CD8-positive, alpha-beta memory T cell (primary cell): ENCODE results near the gene GRWD1. TPM values are rescaled to one million over a fixed set of nuclear protein-coding genes. Genes with fewer than 3 reads are reported as not detected.
A peak's percentile ranks its signal among the peaks of the same experiment; 100 is the strongest.

ENCODE experiments used
- CTCF ChIA-PET: fragments of 350-600 bp; sonication (Branson Sonifier 250); formaldehyde crosslinking; loops from one replicate; lab custom pipeline; 2021; ENCODE audit warnings: antibody characterized with exemption; lab: Charles Lee
- POLR2A ChIA-PET: fragments of 350-600 bp; sonication (Branson Sonifier 250); formaldehyde crosslinking; loops from one replicate; lab custom pipeline; 2021; ENCODE audit warnings: antibody characterized with exemption; lab: Charles Lee
- DNase-seq, 5 donors: peaks; one replicate each; pipeline versions ENCODE4 v3.0.0 to v3.0.0-alpha.2; 2020 to 2022; ENCODE audit warnings: mixed read lengths in 1 of 5
- H3K27ac ChIP-seq: one replicate; pipeline ENCODE4 v1.7.0; 2013; ENCODE audit warnings: low read depth, mild to moderate bottlenecking, low read length, moderate library complexity
- H3K27me3 ChIP-seq: 2 replicates; pipeline ENCODE4 v1.7.0; 2013; ENCODE audit warnings: low read length, mild to moderate bottlenecking; ENCODE audit not compliant: insufficient read depth, poor library complexity, severe bottlenecking
- H3K36me3 ChIP-seq: 2 replicates; pipeline ENCODE4 v1.7.0; 2013; ENCODE audit warnings: mild to moderate bottlenecking, low read length, moderate library complexity; ENCODE audit not compliant: insufficient read depth
- H3K4me1 ChIP-seq: 2 replicates; pipeline ENCODE4 v1.7.0; 2013; ENCODE audit warnings: mild to moderate bottlenecking, low read length, moderate library complexity; ENCODE audit not compliant: insufficient read depth
- H3K4me3 ChIP-seq: 2 replicates; pipeline ENCODE4 v1.7.0; 2013; ENCODE audit warnings: mild to moderate bottlenecking, low read length
- H3K9me3 ChIP-seq: 2 replicates; pipeline ENCODE4 v1.7.0; 2013; ENCODE audit warnings: mild to moderate bottlenecking, low read length
- H3K27ac Mint-ChIP-seq, 8 donors: one replicate each; pipeline ENCODE4 v1.8.0; 2020 to 2021; ENCODE audit warnings: mixed read lengths in 8 of 8, mild to moderate bottlenecking in 6 of 8, inconsistent platforms in 3 of 8, moderate library complexity in 3 of 8
- H3K27me3 Mint-ChIP-seq, 2 donors: one replicate each; pipeline ENCODE4 v1.8.0; 2020 to 2021; ENCODE audit warnings: mixed read lengths in 2 of 2, mild to moderate bottlenecking in 1 of 2, moderate library complexity in 1 of 2
- H3K36me3 Mint-ChIP-seq, 3 donors: one replicate each; pipeline ENCODE4 v1.8.0; 2020 to 2021; ENCODE audit warnings: mixed read lengths in 3 of 3, inconsistent platforms in 1 of 3, mild to moderate bottlenecking in 1 of 3
- H3K4me1 Mint-ChIP-seq, 3 donors: one replicate each; pipeline ENCODE4 v1.8.0; 2020 to 2021; ENCODE audit warnings: mixed read lengths in 3 of 3, inconsistent platforms in 1 of 3, mild to moderate bottlenecking in 1 of 3
- H3K4me3 Mint-ChIP-seq, 7 donors: one replicate each; pipeline ENCODE4 v1.8.0; 2020 to 2021; ENCODE audit warnings: mixed read lengths in 7 of 7, mild to moderate bottlenecking in 6 of 7, moderate library complexity in 4 of 7, inconsistent platforms in 2 of 7
- H3K9me3 Mint-ChIP-seq, 5 donors: one replicate each; pipeline ENCODE4 v1.8.0; 2020 to 2022; ENCODE audit warnings: mixed read lengths in 5 of 5, mild to moderate bottlenecking in 3 of 5, moderate library complexity in 2 of 5, inconsistent platforms in 1 of 5
- polyA plus RNA-seq: library from polyadenylated mRNA; unstranded; fragments of 300-500 nt; fragmentation: Illumina TruSeq; gene quantifications from one replicate; pipeline ENCODE4 v1.2.3, GENCODE V29; 2021
- total RNA-seq, 2 experiments: library from RNA; stranded (reverse); gene quantifications; one replicate each; pipeline ENCODE4 v1.2.3, GENCODE V29; 2021

The GRWD1 gene
- total and polyA plus RNA-seq, 3 experiments from 2014 or later: 45.6 to 107 (median 105) TPM

- H3K4me3 Mint-ChIP-seq: no peak overlapping the region
- POLR2A ChIA-PET: interaction anchor here (0.6 kb wide), 1 partner anchor 63 kb away, joined by 3 read pairs; no protein-coding TSS in a partner anchor
- H3K4me1 ChIP-seq: no peaks in the 10 kb centered on the region
- H3K36me3 Mint-ChIP-seq: peaks cover 0 to 3% (median 3%) of the 10 kb centered on the region in 3 donors
- H3K27me3 ChIP-seq: no peaks in the 10 kb centered on the region
- H3K4me3 ChIP-seq: no peak overlapping the region
- H3K27ac ChIP-seq: no peak overlapping the region
- H3K27ac Mint-ChIP-seq: no peak overlapping the region
- no peaks in the 10 kb centered on the region for H3K4me1 Mint-ChIP-seq
- no peaks in the 10 kb centered on the region for H3K9me3 Mint-ChIP-seq
- H3K9me3 ChIP-seq: no peaks in the 10 kb centered on the region
- DNase-seq: no peak
- H3K36me3 ChIP-seq: no peaks in the 10 kb centered on the region
- H3K27me3 Mint-ChIP-seq: peaks cover 15 to 32% of the 10 kb centered on the region in 2 donors
- CTCF ChIA-PET: no interaction called here
Observed at GRCh38 chr19:48433337-48433736, 12.4 kb upstream of the GRWD1 start.

- no peaks in the 10 kb centered on the region for H3K4me1 ChIP-seq
- ChIA-PET POLR2A (no interaction called here), CTCF (no interaction called here)
- no peak overlapping the region for H3K27ac Mint-ChIP-seq
- H3K4me3 ChIP-seq: no peak overlapping the region
- H3K4me3 Mint-ChIP-seq: no peak overlapping the region
- H3K36me3 ChIP-seq: no peaks in the 10 kb centered on the region
- H3K27me3 Mint-ChIP-seq: peaks cover 16 to 37% of the 10 kb centered on the region in 2 donors
- no peaks in the 10 kb centered on the region for H3K9me3 Mint-ChIP-seq
- no peak overlapping the region for H3K27ac ChIP-seq
- H3K27me3 ChIP-seq: peaks cover under 1% of the 10 kb centered on the region
- no peak for DNase-seq
- H3K36me3 Mint-ChIP-seq: peaks cover 0 to 2% (median 0%) of the 10 kb centered on the region in 3 donors
- no peaks in the 10 kb centered on the region for H3K9me3 ChIP-seq
- H3K4me1 Mint-ChIP-seq: no peaks in the 10 kb centered on the region
Observed at GRCh38 chr19:48436586-48436985, 9.2 kb upstream of the GRWD1 start.

GRCh38 chr19:48441360-48442050, 4.3 kb upstream of the GRWD1 start:
- no peak for DNase-seq
- H3K9me3 ChIP-seq: no peaks in the 10 kb centered on the region
- no peaks in the 10 kb centered on the region for H3K36me3 ChIP-seq
- peaks cover 0 to 1% (median 0%) of the 10 kb centered on the region in 5 donors for H3K9me3 Mint-ChIP-seq
- peak overlapping the region in 6 of 7 donors; percentile 15 to 68 (median 60) for H3K4me3 Mint-ChIP-seq
- peaks cover 13% of the 10 kb centered on the region for H3K27me3 ChIP-seq
- CTCF ChIA-PET: interaction anchor here (0.6 kb wide), 1 partner anchor 107 kb away, joined by 3 read pairs; no protein-coding TSS in a partner anchor
- peaks cover 18 to 30% (median 24%) of the 10 kb centered on the region in 3 donors for H3K4me1 Mint-ChIP-seq
- peaks cover 21 to 37% of the 10 kb centered on the region in 2 donors for H3K27me3 Mint-ChIP-seq
- no peak overlapping the region for H3K27ac ChIP-seq
- POLR2A ChIA-PET: interaction anchor here (0.7 to 0.8 kb wide), 2 partner anchors 29 to 106 kb away, joined by 3 to 6 read pairs; no protein-coding TSS in a partner anchor
- H3K36me3 Mint-ChIP-seq: peaks cover 0 to 12% (median 0%) of the 10 kb centered on the region in 3 donors
- peaks cover 17% of the 10 kb centered on the region for H3K4me1 ChIP-seq
- peak overlapping the region in 2 of 8 donors; percentile 40 to 47 for H3K27ac Mint-ChIP-seq
- no peak overlapping the region for H3K4me3 ChIP-seq

- Mint-ChIP-seq H3K9me3 (peaks cover 0 to 1% (median 0%) of the 10 kb centered on the region in 5 donors), H3K4me3 (peak overlapping the region in 6 of 7 donors; percentile 15 to 78 (median 60)), H3K27ac (no peak overlapping the region), H3K36me3 (peaks cover 0 to 17% (median under 1%) of the 10 kb centered on the region in 3 donors), H3K4me1 (peaks cover 20 to 35% (median 26%) of the 10 kb centered on the region in 3 donors), H3K27me3 (peaks cover 18 to 28% of the 10 kb centered on the region in 2 donors)
- Histone ChIP-seq H3K27ac (no peak overlapping the region), H3K27me3 (peaks cover 13% of the 10 kb centered on the region), H3K4me1 (peaks cover 19% of the 10 kb centered on the region), H3K36me3 (no peaks in the 10 kb centered on the region), H3K4me3 (no peak overlapping the region), H3K9me3 (no peaks in the 10 kb centered on the region)
- POLR2A ChIA-PET: interaction anchor here (0.8 to 1.3 kb wide), 2 partner anchors 47 to 107 kb away, joined by 4 to 6 read pairs; no protein-coding TSS in a partner anchor
- no peak for DNase-seq
- CTCF ChIA-PET: no interaction called here
Observed at GRCh38 chr19:48442116-48443035, 3.4 kb upstream of the GRWD1 start.

- ChIA-PET POLR2A (interaction anchor here (1.3 kb wide), 1 partner anchor 48 kb away, joined by 4 read pairs; no protein-coding TSS in a partner anchor), CTCF (no interaction called here)
- Mint-ChIP-seq H3K27me3 (peaks cover 18 to 20% of the 10 kb centered on the region in 2 donors), H3K27ac (no peak overlapping the region), H3K4me3 (no peak overlapping the region), H3K36me3 (peaks cover 1 to 26% (median 7%) of the 10 kb centered on the region in 3 donors), H3K4me1 (peaks cover 22 to 41% (median 34%) of the 10 kb centered on the region in 3 donors), H3K9me3 (peaks cover 0 to 1% (median 0%) of the 10 kb centered on the region in 5 donors)
- DNase-seq: peak in 1 of 5 donors; percentile 12
- Histone ChIP-seq H3K4me3 (no peak overlapping the region), H3K36me3 (peaks cover 7% of the 10 kb centered on the region), H3K27ac (no peak overlapping the region), H3K9me3 (no peaks in the 10 kb centered on the region), H3K4me1 (peaks cover 19% of the 10 kb centered on the region), H3K27me3 (peaks cover 13% of the 10 kb centered on the region)
Observed at GRCh38 chr19:48443256-48443655, 2.5 kb upstream of the GRWD1 start.

GRCh38 chr19:48443731-48444128, 2.1 kb upstream of the GRWD1 start:
- peaks cover 6 to 30% (median 9%) of the 10 kb centered on the region in 3 donors for H3K36me3 Mint-ChIP-seq
- CTCF ChIA-PET: no interaction called here
- H3K4me3 Mint-ChIP-seq: peak overlapping the region in 1 of 7 donors; percentile 98
- peaks cover 0 to 1% (median 0%) of the 10 kb centered on the region in 5 donors for H3K9me3 Mint-ChIP-seq
- no peak for DNase-seq
- Histone ChIP-seq H3K4me1 (peaks cover 19% of the 10 kb centered on the region), H3K27ac (no peak overlapping the region), H3K36me3 (peaks cover 12% of the 10 kb centered on the region), H3K9me3 (no peaks in the 10 kb centered on the region), H3K27me3 (peaks cover 13% of the 10 kb centered on the region), H3K4me3 (no peak overlapping the region)
- peaks cover 18 to 20% of the 10 kb centered on the region in 2 donors for H3K27me3 Mint-ChIP-seq
- no peak overlapping the region for H3K27ac Mint-ChIP-seq
- POLR2A ChIA-PET: interaction anchor here (1.3 kb wide), 1 partner anchor 48 kb away, joined by 4 read pairs; no protein-coding TSS in a partner anchor
- peaks cover 26 to 46% (median 39%) of the 10 kb centered on the region in 3 donors for H3K4me1 Mint-ChIP-seq

GRCh38 chr19:48444129-48444935, 1.5 kb upstream of the GRWD1 start:
- peaks cover 28 to 48% (median 41%) of the 10 kb centered on the region in 3 donors for H3K4me1 Mint-ChIP-seq
- no peak for DNase-seq
- H3K36me3 Mint-ChIP-seq: peaks cover 9 to 36% (median 10%) of the 10 kb centered on the region in 3 donors
- Histone ChIP-seq H3K9me3 (no peaks in the 10 kb centered on the region), H3K27ac (peak overlapping the region; percentile 78), H3K4me3 (peak overlapping the region; percentile 83), H3K4me1 (peaks cover 19% of the 10 kb centered on the region), H3K36me3 (peaks cover 14% of the 10 kb centered on the region), H3K27me3 (peaks cover 13% of the 10 kb centered on the region)
- POLR2A ChIA-PET: interaction anchor here (1.2 to 1.3 kb wide), 2 partner anchors 49 to 111 kb away, joined by 3 to 4 read pairs; no protein-coding TSS in a partner anchor
- peak overlapping the region; percentile 87 to 98 (median 96) for H3K4me3 Mint-ChIP-seq
- CTCF ChIA-PET: no interaction called here
- peaks cover 17 to 18% of the 10 kb centered on the region in 2 donors for H3K27me3 Mint-ChIP-seq
- H3K27ac Mint-ChIP-seq: peak overlapping the region in 7 of 8 donors; percentile 83 to 99 (median 98)
- peaks cover 0 to 1% (median 0%) of the 10 kb centered on the region in 5 donors for H3K9me3 Mint-ChIP-seq
